CD4-positive, alpha-beta T cell (primary cell): ENCODE measurements around the gene CMAS. TPM values are rescaled to one million over a fixed set of nuclear protein-coding genes. Genes with fewer than 3 reads are reported as not detected.
A peak's percentile ranks its signal among the peaks of the same experiment; 100 is the strongest.

ENCODE experiments used
- ATAC-seq: fragments of 200-7000 bp; cut with Tn5 transposase; one replicate; pipeline ENCODE4 v1.10.0; 2022; ENCODE audit warnings: mild to moderate bottlenecking; ENCODE audit not compliant: poor library complexity
- CTCF ChIA-PET: fragments of 350-600 bp; sonication (Branson Sonifier 250); formaldehyde crosslinking; loops from one replicate; lab custom pipeline; 2021; ENCODE audit warnings: antibody characterized with exemption, inconsistent platforms; lab: Charles Lee
- POLR2A ChIA-PET: fragments of 350-600 bp; sonication (Branson Sonifier 250); formaldehyde crosslinking; loops from one replicate; lab custom pipeline; 2021; ENCODE audit warnings: antibody characterized with exemption, inconsistent platforms; lab: Charles Lee
- DNase-seq, 14 experiments: peaks; one replicate each; pipeline ENCODE4 v3.0.0-alpha.2; 2013 to 2020; ENCODE audit warnings: mixed read lengths in 2 of 14
- H3K27ac ChIP-seq, 2 donors: one replicate each; pipeline versions ENCODE4 v1.5.1 to v1.7.0; 2013; ENCODE audit warnings: low read length in 2 of 2, low read depth in 1 of 2, mild to moderate bottlenecking in 1 of 2
- H3K27me3 ChIP-seq, 2 experiments: 1 replicate in 1 of 2; 2 replicates in 1 of 2; pipeline versions ENCODE4 v1.6.1 to v1.7.0; 2013; ENCODE audit warnings: low read length in 2 of 2, control low read depth in 1 of 2, mild to moderate bottlenecking in 1 of 2, moderate library complexity in 1 of 2; ENCODE audit not compliant: insufficient read depth in 2 of 2, control insufficient read depth in 1 of 2
- H3K36me3 ChIP-seq: one replicate; pipeline ENCODE4 v1.6.1; 2013; ENCODE audit warnings: low read length, control low read depth; ENCODE audit not compliant: insufficient read depth
- H3K4me1 ChIP-seq: one replicate; pipeline ENCODE4 v1.6.1; 2013; ENCODE audit warnings: low read length, control low read depth; ENCODE audit not compliant: insufficient read depth
- H3K4me3 ChIP-seq: one replicate; pipeline ENCODE4 v1.5.1; 2013; ENCODE audit warnings: mild to moderate bottlenecking, low read length, moderate library complexity
- H3K9me3 ChIP-seq, 2 experiments: 1 replicate in 1 of 2; 2 replicates in 1 of 2; pipeline versions ENCODE4 v1.6.1 to v1.7.0; 2013; ENCODE audit warnings: low read length in 2 of 2, mild to moderate bottlenecking in 2 of 2, control low read depth in 1 of 2, moderate library complexity in 1 of 2; ENCODE audit not compliant: control insufficient read depth in 1 of 2, insufficient read depth in 1 of 2
- H3K27ac Mint-ChIP-seq: one replicate; pipeline ENCODE4 v1.8.0; 2020; ENCODE audit warnings: mixed read lengths
- H3K27me3 Mint-ChIP-seq: one replicate; pipeline ENCODE4 v1.8.0; 2021; ENCODE audit warnings: mixed read lengths
- H3K36me3 Mint-ChIP-seq: one replicate; pipeline ENCODE4 v1.8.0; 2021; ENCODE audit warnings: low read depth, mixed read lengths
- H3K4me1 Mint-ChIP-seq: one replicate; pipeline ENCODE4 v1.8.0; 2021; ENCODE audit warnings: low read depth, mixed read lengths
- H3K4me3 Mint-ChIP-seq: one replicate; pipeline ENCODE4 v1.8.0; 2020; ENCODE audit warnings: mild to moderate bottlenecking, mixed read lengths
- H3K9me3 Mint-ChIP-seq: one replicate; pipeline ENCODE4 v1.8.0; 2020; ENCODE audit warnings: mixed read lengths
- CTCF ChIP-seq: fragments of 200-600 bp; IDR thresholded peaks from one replicate; pipeline ENCODE4 v1.8.0; 2022; ENCODE audit warnings: antibody characterized with exemption, mild to moderate bottlenecking
- intact Hi-C, 2 experiments: fragments of 100-400 bp; cut with DNase I in 1 of 2; cut with micrococcal nuclease in 1 of 2; formaldehyde crosslinking; loops; one replicate each; pipeline versions ENCODE4 v1.15.1 to v1.9.0; 2023 to 2025; cut with DNase I, micrococcal nuclease
- polyA plus RNA-seq, 2 donors: library from polyadenylated mRNA; unstranded; fragments of 120-200 nt; gene quantifications; one replicate each; pipeline ENCODE4 v1.2.1, GENCODE V29; 2013
- total RNA-seq, 174 experiments: library from RNA in 2 of 174; stranded (reverse) in 2 of 174; gene quantifications; one replicate each; pipeline ENCODE4 v1.2.3 and lab custom pipeline; 2021 to 2026

CMAS gene
- total RNA-seq (1 to 10 TPM; 5.5 to 7.0 TPM), total RNA-seq (lab: John Stamatoyannopoulos, UW) (4.6 to 57.1 (median 24.4) reads per million in 172 experiments)
- polyA plus RNA-seq (2013, experiment 1 of 2) = 29.8 TPM
- 24.5 TPM for polyA plus RNA-seq (2013, experiment 2 of 2)

DNA sequence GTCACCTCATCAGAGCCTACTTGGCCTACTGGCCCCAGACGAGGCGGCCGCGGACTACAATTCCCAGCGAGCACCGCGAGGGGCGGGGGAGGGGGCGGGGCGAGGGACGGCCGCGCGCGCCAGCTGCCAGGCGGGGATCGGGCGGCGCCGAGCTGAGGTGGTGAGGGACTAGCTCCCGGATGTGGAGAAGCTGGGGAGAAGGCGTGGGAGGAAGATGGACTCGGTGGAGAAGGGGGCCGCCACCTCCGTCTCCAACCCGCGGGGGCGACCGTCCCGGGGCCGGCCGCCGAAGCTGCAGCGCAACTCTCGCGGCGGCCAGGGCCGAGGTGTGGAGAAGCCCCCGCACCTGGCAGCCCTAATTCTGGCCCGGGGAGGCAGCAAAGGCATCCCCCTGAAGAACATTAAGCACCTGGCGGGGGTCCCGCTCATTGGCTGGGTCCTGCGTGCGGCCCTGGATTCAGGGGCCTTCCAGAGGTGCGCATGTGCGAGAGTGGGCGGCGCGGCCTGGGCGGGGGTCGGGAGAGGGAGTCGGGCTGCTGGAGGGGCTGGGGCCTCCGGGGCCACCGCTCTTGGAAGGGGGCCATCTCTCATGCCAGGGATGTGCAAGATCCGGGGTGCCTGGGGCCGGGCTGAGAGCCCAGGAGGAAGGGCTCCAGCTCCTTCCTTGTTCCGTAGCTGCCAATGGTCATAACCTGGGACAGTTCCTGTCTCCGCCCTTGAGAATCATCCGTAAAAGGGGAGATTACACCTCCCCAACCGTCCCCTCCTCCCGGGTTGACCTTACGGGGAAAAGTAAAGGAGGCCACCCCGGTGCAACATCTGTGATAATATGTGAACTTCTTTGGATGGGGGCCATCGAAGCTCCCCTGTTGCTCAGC is at the start of gene CMAS:
CMAS (plus strand) TSS at position 129 of the 878 bp plus-strand sequence; CDS start at position 215, 86 bp downstream.
- no peaks in the 10 kb centered on the region for H3K9me3 Mint-ChIP-seq
- intact Hi-C loops = loop anchor here (2.0 to 10.0 kb wide), 6 partner anchors 442 to 609 kb away; partner anchors contain the start of genes GOLT1B (in 2 of the 2), RECQL (in 2 of the 2), C2CD5 (in 1 of the 2) and GYS2 (in 1 of the 2)
- ChIA-PET CTCF (interaction anchor here (1.1 to 2.5 kb wide), 2 partner anchors 11 to 348 kb away, joined by 4 to 8 read pairs; no protein-coding TSS in a partner anchor), POLR2A (interaction anchor here (0.8 to 2.0 kb wide), 17 partner anchors 9 to 609 kb away, joined by 3 to 11 read pairs (median 4); partner anchors contain the start of genes C2CD5, GOLT1B, LDHB and PYROXD1)
- no peaks in the 10 kb centered on the region for H3K27me3 Mint-ChIP-seq
- H3K4me1 ChIP-seq = peaks cover 7% of the 10 kb centered on the region
- peaks cover 12% of the 10 kb centered on the region for H3K36me3 Mint-ChIP-seq
- peaks cover 54% of the 10 kb centered on the region for H3K4me1 Mint-ChIP-seq
- peak within 1 kb of the TSS; percentile 85 for H3K4me3 ChIP-seq
- peak within 1 kb of the TSS; percentile 97 for H3K4me3 Mint-ChIP-seq
- no peaks in the 10 kb centered on the region for H3K36me3 ChIP-seq
- TF ChIP-seq CTCF = no peak
- peak; percentile 62 to 89 (median 77) for DNase-seq
- no peaks in the 10 kb centered on the region for H3K9me3 ChIP-seq
- peak within 1 kb of the TSS; percentile 89 for H3K27ac Mint-ChIP-seq
- peak; percentile 89 for ATAC-seq
- H3K27ac ChIP-seq = peak within 1 kb of the TSS; percentile 29 to 43
- no peaks in the 10 kb centered on the region for H3K27me3 ChIP-seq

DNA sequence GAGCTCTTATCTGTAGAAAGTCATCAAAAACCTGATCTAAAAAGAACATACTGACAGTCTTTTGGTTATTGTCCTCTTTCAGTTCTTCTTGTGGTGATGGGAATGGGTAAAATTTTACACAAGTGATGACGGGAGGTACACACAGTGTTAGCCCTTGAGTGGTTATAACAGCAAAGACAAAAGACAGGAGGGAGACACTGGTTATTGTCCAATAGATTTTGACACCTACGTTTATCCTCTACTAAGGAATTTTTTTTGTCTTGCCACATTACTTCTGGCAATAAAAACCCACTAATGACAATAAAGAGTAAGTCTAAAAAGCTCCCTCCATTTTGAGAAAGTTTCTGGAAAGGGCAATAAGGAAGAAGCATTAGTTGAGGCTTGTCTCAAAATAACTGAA is 47.7 kb upstream of the CMAS start:
- Mint-ChIP-seq H3K27ac (no peak overlapping the region), H3K4me1 (no peaks in the 10 kb centered on the region), H3K9me3 (no peaks in the 10 kb centered on the region), H3K4me3 (no peak overlapping the region), H3K36me3 (no peaks in the 10 kb centered on the region), H3K27me3 (peaks cover 15% of the 10 kb centered on the region)
- peaks cover 0 to 2% of the 10 kb centered on the region in 2 experiments for H3K27me3 ChIP-seq
- DNase-seq (no peak), ATAC-seq (no peak)
- intact Hi-C loops = no loop called here
- ChIA-PET POLR2A (no interaction called here), CTCF (interaction anchor here (0.7 kb wide), 1 partner anchor 9 kb away, joined by 3 read pairs; no protein-coding TSS in a partner anchor)
- H3K27ac ChIP-seq = no peak overlapping the region
- H3K9me3 ChIP-seq = no peaks in the 10 kb centered on the region
- no peak overlapping the region for H3K4me3 ChIP-seq
- H3K4me1 ChIP-seq = no peaks in the 10 kb centered on the region
- no peak for TF ChIP-seq CTCF
- H3K36me3 ChIP-seq = no peaks in the 10 kb centered on the region

- intact Hi-C loops = no loop called here
- Histone ChIP-seq H3K27me3 (peaks cover 0 to 2% of the 10 kb centered on the region in 2 experiments), H3K4me3 (no peak overlapping the region), H3K9me3 (no peaks in the 10 kb centered on the region), H3K4me1 (no peaks in the 10 kb centered on the region), H3K36me3 (no peaks in the 10 kb centered on the region), H3K27ac (no peak overlapping the region)
- ChIA-PET POLR2A (no interaction called here), CTCF (no interaction called here)
- H3K27ac Mint-ChIP-seq = no peak overlapping the region
- no peaks in the 10 kb centered on the region for H3K4me1 Mint-ChIP-seq
- DNase-seq (no peak), ATAC-seq (no peak)
- H3K36me3 Mint-ChIP-seq = no peaks in the 10 kb centered on the region
- H3K27me3 Mint-ChIP-seq = peaks cover 15% of the 10 kb centered on the region
- no peaks in the 10 kb centered on the region for H3K9me3 Mint-ChIP-seq
- no peak for TF ChIP-seq CTCF
- no peak overlapping the region for H3K4me3 Mint-ChIP-seq
These were observed 47.2 kb upstream of the CMAS start for GRCh38 chr12:21998782-21999181.
